ENCODE results near the gene SPATA17. TPM values are rescaled to one million over a fixed set of nuclear protein-coding genes. Genes with fewer than 3 reads are reported as not detected.

SPATA17 gene
- total and polyA plus RNA-seq, 11 donors: 0.39 to 1.6 (median 0.63) TPM

DNA sequence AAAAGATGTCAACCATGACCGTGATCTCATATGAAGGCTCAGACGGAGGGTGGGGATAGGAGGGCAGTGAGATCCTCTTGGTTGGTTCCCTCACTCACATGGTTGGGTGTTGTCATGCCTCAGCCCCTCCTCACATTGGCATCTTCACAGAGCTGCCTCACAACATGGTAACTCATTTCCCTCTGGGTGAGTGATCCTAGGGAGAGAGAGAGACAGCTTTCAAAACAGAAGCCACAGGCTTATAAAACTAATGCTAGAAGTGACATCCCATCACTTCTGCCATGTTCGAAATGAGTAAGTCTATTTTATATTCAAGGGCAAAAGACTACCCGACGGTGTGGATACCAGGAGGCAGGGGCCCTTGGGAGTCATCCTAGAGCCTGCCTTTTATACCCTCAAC is 145.5 kb downstream of the SPATA17 start:
- no peak for ATAC-seq
- no peak for DNase-seq
- Histone ChIP-seq H3K4me1 (no peaks in the 10 kb centered on the region), H3K27me3 (no peaks in the 10 kb centered on the region), H3K9me3 (no peaks in the 10 kb centered on the region), H3K27ac (no peak overlapping the region), H3K4me3 (no peak overlapping the region), H3K36me3 (no peaks in the 10 kb centered on the region)
- intact Hi-C loops (cut with DNase I): no loop called here
- 87 to 96% (median 94%) methylated on average over 5 of the region's 5 CpGs for WGBS, 4 donors
- TF ChIP-seq POLR2A (IDR thresholded peaks at IDR 0.05): no peak
- TF ChIP-seq, protein P1, sequence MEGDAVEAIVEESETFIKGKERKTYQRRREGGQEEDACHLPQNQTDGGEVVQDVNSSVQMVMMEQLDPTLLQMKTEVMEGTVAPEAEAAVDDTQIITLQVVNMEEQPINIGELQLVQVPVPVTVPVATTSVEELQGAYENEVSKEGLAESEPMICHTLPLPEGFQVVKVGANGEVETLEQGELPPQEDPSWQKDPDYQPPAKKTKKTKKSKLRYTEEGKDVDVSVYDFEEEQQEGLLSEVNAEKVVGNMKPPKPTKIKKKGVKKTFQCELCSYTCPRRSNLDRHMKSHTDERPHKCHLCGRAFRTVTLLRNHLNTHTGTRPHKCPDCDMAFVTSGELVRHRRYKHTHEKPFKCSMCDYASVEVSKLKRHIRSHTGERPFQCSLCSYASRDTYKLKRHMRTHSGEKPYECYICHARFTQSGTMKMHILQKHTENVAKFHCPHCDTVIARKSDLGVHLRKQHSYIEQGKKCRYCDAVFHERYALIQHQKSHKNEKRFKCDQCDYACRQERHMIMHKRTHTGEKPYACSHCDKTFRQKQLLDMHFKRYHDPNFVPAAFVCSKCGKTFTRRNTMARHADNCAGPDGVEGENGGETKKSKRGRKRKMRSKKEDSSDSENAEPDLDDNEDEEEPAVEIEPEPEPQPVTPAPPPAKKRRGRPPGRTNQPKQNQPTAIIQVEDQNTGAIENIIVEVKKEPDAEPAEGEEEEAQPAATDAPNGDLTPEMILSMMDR (IDR thresholded peaks at IDR 0.05): no peak

DNA sequence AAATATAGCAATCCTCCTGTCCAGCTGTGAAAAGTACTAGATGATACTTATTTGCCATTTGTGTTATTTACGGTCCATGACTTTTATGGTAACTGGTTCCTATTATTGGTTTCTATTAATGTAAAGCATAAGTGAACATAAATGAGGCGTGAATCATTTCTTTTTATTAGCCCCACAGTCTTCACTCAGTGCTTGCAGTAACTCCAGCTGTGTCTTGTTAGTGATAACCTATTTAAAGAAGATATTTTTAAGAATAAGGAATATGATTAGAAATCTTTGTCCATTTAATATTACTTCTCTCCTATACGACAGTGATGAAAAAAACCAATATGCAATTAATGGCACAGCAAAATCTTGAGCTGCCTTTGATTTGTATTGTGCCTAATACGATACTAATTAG is 149.9 kb downstream of the SPATA17 start:
- H3K27me3 ChIP-seq: no peaks in the 10 kb centered on the region
- intact Hi-C loops (cut with DNase I): no loop called here
- DNase-seq (no peak), ATAC-seq (no peak)
- no peak overlapping the region for H3K27ac ChIP-seq
- H3K9me3 ChIP-seq: no peaks in the 10 kb centered on the region
- TF ChIP-seq, protein P1 (IDR thresholded peaks at IDR 0.05): no peak
- TF ChIP-seq POLR2A (IDR thresholded peaks at IDR 0.05): no peak
- no peaks in the 10 kb centered on the region for H3K4me1 ChIP-seq
- H3K36me3 ChIP-seq: no peaks in the 10 kb centered on the region
- 81 to 90% (median 86%) methylated on average over 4 of the region's 4 CpGs for WGBS, 4 donors
- no peak overlapping the region for H3K4me3 ChIP-seq

DNA sequence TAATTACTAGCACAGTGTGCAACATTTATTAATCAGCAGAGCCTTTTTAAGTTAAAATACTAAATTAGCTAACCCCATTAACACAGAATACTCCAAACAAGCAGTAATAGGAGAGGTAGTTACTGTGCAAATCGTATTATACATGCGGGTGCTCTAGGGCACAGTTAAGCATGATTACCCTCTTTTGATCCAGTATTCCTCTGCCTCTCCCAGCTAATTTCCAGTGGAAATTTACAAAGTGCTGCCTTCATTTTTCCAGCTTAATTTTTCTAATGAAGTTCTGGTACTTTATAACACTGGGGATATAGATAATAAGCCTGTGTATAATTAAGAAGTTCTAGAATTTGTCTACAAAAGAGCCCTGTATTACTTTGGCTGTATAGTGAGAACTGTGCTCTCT is 159.9 kb downstream of the SPATA17 start:
- H3K9me3 ChIP-seq: no peaks in the 10 kb centered on the region
- no peaks in the 10 kb centered on the region for H3K36me3 ChIP-seq
- intact Hi-C loops (cut with DNase I): no loop called here
- ATAC-seq (no peak), DNase-seq (no peak)
- no peak for TF ChIP-seq POLR2A (IDR thresholded peaks at IDR 0.05)
- TF ChIP-seq, protein P1 (IDR thresholded peaks at IDR 0.05): no peak
- no peak overlapping the region for H3K27ac ChIP-seq
- H3K27me3 ChIP-seq: no peaks in the 10 kb centered on the region
- no peaks in the 10 kb centered on the region for H3K4me1 ChIP-seq
- H3K4me3 ChIP-seq: no peak overlapping the region
- WGBS, 4 donors: 85 to 95% (median 90%) methylated on average over 2 of the region's 2 CpGs

DNA sequence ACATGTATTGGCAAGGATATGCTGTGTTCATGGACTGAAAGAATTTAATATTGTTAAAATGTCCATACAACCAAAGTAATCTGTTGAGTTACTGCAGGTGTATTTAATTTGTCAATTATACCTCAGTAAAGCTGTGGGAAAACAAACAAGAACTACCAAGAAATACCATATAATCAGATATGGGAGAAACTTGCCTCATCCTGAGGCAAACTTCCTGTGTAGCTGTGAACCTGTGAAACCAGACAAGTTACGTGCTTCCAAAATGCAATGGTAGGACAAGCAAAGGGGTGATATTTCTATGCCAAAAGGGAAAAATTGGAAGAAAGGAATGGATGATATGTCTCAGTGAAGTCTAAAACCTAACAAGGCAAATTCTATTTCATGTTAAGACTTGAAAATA is 174.6 kb downstream of the SPATA17 start:
- Histone ChIP-seq H3K36me3 (no peaks in the 10 kb centered on the region), H3K4me3 (no peak overlapping the region), H3K4me1 (no peaks in the 10 kb centered on the region), H3K27me3 (no peaks in the 10 kb centered on the region), H3K9me3 (peaks cover 0 to 3% (median 0%) of the 10 kb centered on the region in 12 donors), H3K27ac (no peak overlapping the region)
- TF ChIP-seq POLR2A (IDR thresholded peaks at IDR 0.05): no peak
- TF ChIP-seq, protein P1 (IDR thresholded peaks at IDR 0.05): no peak
- DNase-seq: no peak
- WGBS, 4 donors: 65 to 86% (median 74%) methylated on average over 1 of the region's 1 CpG
- intact Hi-C loops (cut with DNase I): loop anchor here in 1 of 10 donors (1.0 kb wide), 1 partner anchor 17 kb away; no protein-coding TSS in a partner anchor
- ATAC-seq: no peak

Data from heart left ventricle (tissue), 16 donors.